ENCODE data around the gene GDF2. TPM values are rescaled to one million over a fixed set of nuclear protein-coding genes. Genes with fewer than 3 reads are reported as not detected.
A peak's percentile ranks its signal among the peaks of the same experiment; 100 is the strongest.

Gene GDF2
- total and polyA plus RNA-seq, 2 of the 4 experiments (the other 2 are of a cell fraction), result under 0.01 TPM; not detected in 1

DNA sequence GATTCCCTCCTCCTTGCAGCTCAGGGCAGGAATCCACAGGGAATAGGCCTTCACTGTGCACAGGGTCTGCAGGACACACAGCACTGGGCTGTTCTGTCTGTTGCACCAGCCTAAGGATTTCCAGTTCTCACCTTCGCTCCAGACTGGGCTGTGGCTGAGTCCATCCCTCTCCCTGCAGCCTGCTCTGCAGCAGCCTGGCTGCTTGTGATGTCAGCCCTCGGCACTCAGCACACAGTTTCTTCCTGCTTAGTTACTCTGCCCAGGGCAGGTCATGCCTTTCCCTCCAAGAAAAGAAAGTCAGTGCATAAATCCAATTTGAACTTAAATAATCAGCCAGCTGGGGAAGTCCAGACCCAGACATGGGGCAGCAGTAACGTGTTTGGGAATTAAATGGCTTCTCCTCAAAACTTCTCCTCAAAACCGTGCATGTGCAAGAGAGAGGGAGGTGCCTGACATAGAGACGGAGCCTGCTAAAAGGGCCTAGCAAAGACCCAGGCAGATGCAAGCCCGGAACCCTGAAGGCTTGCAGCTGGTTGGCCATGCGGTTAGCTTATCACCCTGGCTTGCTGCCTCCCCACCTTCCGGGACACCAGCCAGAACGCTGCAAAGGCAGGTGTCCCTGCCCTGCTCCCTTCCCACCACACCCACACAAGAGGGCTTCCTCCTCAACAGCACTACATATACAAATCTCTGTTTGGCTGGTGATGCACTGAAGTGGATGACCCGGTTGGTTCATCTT is 10.9 kb upstream of the GDF2 start:
- Histone ChIP-seq H4K8ac (ENCODE audit: low read depth in 2 of 2, low read length in 2 of 2) (no peak overlapping the region), H3K4ac (ENCODE audit: low read depth, low read length) (no peak overlapping the region), H3K23ac (ENCODE audit: low read depth, low read length) (no peak overlapping the region), H3K56ac (ENCODE audit: extremely low read depth, insufficient read depth, low read length) (no peak overlapping the region), H2BK15ac (ENCODE audit: low read depth, low read length) (no peak overlapping the region), H4K20me1 (ENCODE audit: insufficient read depth, low read length) (no peaks in the 10 kb centered on the region), H3K27ac (ENCODE audit: insufficient read depth, low read length) (no peak overlapping the region), H3K18ac (ENCODE audit: low read depth, low read length) (no peak overlapping the region), H3K14ac (replicated peaks; ENCODE audit: low read depth, low read length) (no peak overlapping the region), H2AK5ac (ENCODE audit: low read depth, low read length) (no peak overlapping the region), H3K9me1 (ENCODE audit: insufficient read depth, low read length) (no peaks in the 10 kb centered on the region), H3K4me1 (ENCODE audit: control insufficient read depth, insufficient read depth, low read length) (no peaks in the 10 kb centered on the region), H3K9me3 (ENCODE audit: control insufficient read depth, insufficient read depth, low read length) (no peaks in the 10 kb centered on the region), H2AFZ (replicated peaks; ENCODE audit: low read length, poor library complexity) (peak overlapping the region; percentile 3), H3K9ac (ENCODE audit: low read depth, low read length) (no peak overlapping the region), H3K4me3 (ENCODE audit: insufficient read depth, low read depth, low read length) (no peak overlapping the region), H3K4me2 (ENCODE audit: low read depth, low read length) (no peak overlapping the region), H3K79me1 (ENCODE audit: low read depth in 1 of 2, low read length in 2 of 2) (no peaks in the 10 kb centered on the region), H3K27me3 (ENCODE audit: control insufficient read depth, insufficient read depth, low read length) (peaks cover 22% of the 10 kb centered on the region), H2BK5ac (ENCODE audit: low read depth, low read length, poor library complexity, severe bottlenecking) (no peak overlapping the region), H4K91ac (ENCODE audit: insufficient read depth, low read depth, low read length) (no peak overlapping the region), H2BK20ac (ENCODE audit: low read depth, low read length) (no peak overlapping the region), H2BK120ac (ENCODE audit: low read depth, low read length) (no peak overlapping the region), H2AK9ac (replicated peaks; ENCODE audit: low read depth, low read length, poor library complexity) (no peak overlapping the region), H4K5ac (ENCODE audit: low read depth, low read length) (no peak overlapping the region), H3K36me3 (ENCODE audit: control insufficient read depth, insufficient read depth, low read length) (no peaks in the 10 kb centered on the region)
- dilution Hi-C loops (cut with HindIII; ENCODE audit: low sequenced_read_pairs, unreplicated experiment), result no loop called here
- TF ChIP-seq MXI1 (IDR thresholded peaks at IDR 0.05; ENCODE audit: borderline replicate concordance, low read depth, low read length), result no peak
- no peak for TF ChIP-seq RAD21 (IDR thresholded peaks at IDR 0.05; ENCODE audit: low read length)
- no peak for TF ChIP-seq FOS (IDR thresholded peaks at IDR 0.05; ENCODE audit: low read depth, low read length)
- no peak for TF ChIP-seq POLR2A (IDR thresholded peaks at IDR 0.05; ENCODE audit: low read depth, low read length)
- no peak for TF ChIP-seq SMC3 (IDR thresholded peaks at IDR 0.05; ENCODE audit: low read depth, low read length)
- no peak for TF ChIP-seq RFX5 (IDR thresholded peaks at IDR 0.05; ENCODE audit: low read depth, low read length)
- no peak for TF ChIP-seq NFE2L2 (IDR thresholded peaks at IDR 0.05; ENCODE audit: low read depth, low read length)
- TF ChIP-seq MAFK (IDR thresholded peaks at IDR 0.05; ENCODE audit: low read depth, low read length), result no peak
- no peak for TF ChIP-seq MAZ (IDR thresholded peaks at IDR 0.05; ENCODE audit: borderline replicate concordance, low read depth, low read length)
- TF ChIP-seq, protein P1, sequence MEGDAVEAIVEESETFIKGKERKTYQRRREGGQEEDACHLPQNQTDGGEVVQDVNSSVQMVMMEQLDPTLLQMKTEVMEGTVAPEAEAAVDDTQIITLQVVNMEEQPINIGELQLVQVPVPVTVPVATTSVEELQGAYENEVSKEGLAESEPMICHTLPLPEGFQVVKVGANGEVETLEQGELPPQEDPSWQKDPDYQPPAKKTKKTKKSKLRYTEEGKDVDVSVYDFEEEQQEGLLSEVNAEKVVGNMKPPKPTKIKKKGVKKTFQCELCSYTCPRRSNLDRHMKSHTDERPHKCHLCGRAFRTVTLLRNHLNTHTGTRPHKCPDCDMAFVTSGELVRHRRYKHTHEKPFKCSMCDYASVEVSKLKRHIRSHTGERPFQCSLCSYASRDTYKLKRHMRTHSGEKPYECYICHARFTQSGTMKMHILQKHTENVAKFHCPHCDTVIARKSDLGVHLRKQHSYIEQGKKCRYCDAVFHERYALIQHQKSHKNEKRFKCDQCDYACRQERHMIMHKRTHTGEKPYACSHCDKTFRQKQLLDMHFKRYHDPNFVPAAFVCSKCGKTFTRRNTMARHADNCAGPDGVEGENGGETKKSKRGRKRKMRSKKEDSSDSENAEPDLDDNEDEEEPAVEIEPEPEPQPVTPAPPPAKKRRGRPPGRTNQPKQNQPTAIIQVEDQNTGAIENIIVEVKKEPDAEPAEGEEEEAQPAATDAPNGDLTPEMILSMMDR (conservative IDR thresholded peaks at IDR 0.05; ENCODE audit: low read depth, low read length), result no peak
- TF ChIP-seq BHLHE40 (IDR thresholded peaks at IDR 0.05; ENCODE audit: low read depth, low read length), result no peak
- no peak for TF ChIP-seq CHD1 (IDR thresholded peaks at IDR 0.05; ENCODE audit: low read depth, low read length)
- TF ChIP-seq, protein P2, sequence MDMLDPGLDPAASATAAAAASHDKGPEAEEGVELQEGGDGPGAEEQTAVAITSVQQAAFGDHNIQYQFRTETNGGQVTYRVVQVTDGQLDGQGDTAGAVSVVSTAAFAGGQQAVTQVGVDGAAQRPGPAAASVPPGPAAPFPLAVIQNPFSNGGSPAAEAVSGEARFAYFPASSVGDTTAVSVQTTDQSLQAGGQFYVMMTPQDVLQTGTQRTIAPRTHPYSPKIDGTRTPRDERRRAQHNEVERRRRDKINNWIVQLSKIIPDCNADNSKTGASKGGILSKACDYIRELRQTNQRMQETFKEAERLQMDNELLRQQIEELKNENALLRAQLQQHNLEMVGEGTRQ (IDR thresholded peaks at IDR 0.05; ENCODE audit: low read depth, low read length), result no peak
- intact Hi-C loops (cut with micrococcal nuclease), result loop anchor here (10.0 kb wide), 1 partner anchor 317 kb away; no protein-coding TSS in a partner anchor
- POLR2A ChIA-PET (ENCODE audit: unreplicated experiment), result no interaction called here
- in situ Hi-C loops (cut with MboI; ENCODE audit: low sequenced_read_pairs), result no loop called here
- WGBS, 2 experiments (ENCODE audit: extremely low coverage in 2 of 2, insufficient read length in 1 of 2), result 100% methylated on average over 1 of the region's 10 CpGs; no CpG with 5 or more reads in 1 of the 2 experiments
- peak; percentile 21 for ATAC-seq (ENCODE audit: low read depth)
- DNase-seq, result no peak
- CTCF ChIA-PET, result interaction anchor here (0.6 to 3.8 kb wide), 11 partner anchors 12 to 317 kb away, joined by 3 to 36 read pairs (median 3); partner anchors contain the start of gene GDF10
- BruUV-seq (replicated peaks), result no TSS peak
